Testis (tissue), 2 donors: ENCODE data around the gene ZNF91.
"Not testable (repeated sequence)": the region's sequence is repeated elsewhere in the genome, so short reads cannot be mapped to it uniquely, and the experiment has no call there.

ENCODE experiments used
- CTCF ChIP-seq, 3 experiments: fragments of 450-650 bp in 2 of 3; fragments of 200-600 bp in 1 of 3; sonication (generic) in 1 of 3; IDR thresholded peaks; one replicate each; pipeline ENCODE4 v1.5.1; 2016 to 2019; ENCODE audit warnings: antibody characterized with exemption in 3 of 3, mild to moderate bottlenecking in 2 of 3, moderate library complexity in 1 of 3
- POLR2A ChIP-seq: fragments of 450-650 bp; IDR thresholded peaks from one replicate; pipeline ENCODE4 v1.6.1; 2017; ENCODE audit warnings: antibody characterized with exemption, mild to moderate bottlenecking, moderate library complexity

GRCh38 chr19:23361843-23362242 lies 33.4 kb downstream of the ZNF91 start:
- TF ChIP-seq CTCF (IDR thresholded peaks at IDR 0.05); POLR2A: not testable (repeated sequence)
